T1000 (cell line): ENCODE measurements around the gene CDA.
A peak's percentile ranks its signal among the peaks of the same experiment; 100 is the strongest.
"Not testable (repeated sequence)": the region's sequence is repeated elsewhere in the genome, so short reads cannot be mapped to it uniquely, and the experiment has no call there.

Source experiments
- DNase-seq: peaks from one replicate; lab custom pipeline; 2025; ENCODE audit warnings: mixed read lengths; lab: John Stamatoyannopoulos, UW

The CDA gene

DNA sequence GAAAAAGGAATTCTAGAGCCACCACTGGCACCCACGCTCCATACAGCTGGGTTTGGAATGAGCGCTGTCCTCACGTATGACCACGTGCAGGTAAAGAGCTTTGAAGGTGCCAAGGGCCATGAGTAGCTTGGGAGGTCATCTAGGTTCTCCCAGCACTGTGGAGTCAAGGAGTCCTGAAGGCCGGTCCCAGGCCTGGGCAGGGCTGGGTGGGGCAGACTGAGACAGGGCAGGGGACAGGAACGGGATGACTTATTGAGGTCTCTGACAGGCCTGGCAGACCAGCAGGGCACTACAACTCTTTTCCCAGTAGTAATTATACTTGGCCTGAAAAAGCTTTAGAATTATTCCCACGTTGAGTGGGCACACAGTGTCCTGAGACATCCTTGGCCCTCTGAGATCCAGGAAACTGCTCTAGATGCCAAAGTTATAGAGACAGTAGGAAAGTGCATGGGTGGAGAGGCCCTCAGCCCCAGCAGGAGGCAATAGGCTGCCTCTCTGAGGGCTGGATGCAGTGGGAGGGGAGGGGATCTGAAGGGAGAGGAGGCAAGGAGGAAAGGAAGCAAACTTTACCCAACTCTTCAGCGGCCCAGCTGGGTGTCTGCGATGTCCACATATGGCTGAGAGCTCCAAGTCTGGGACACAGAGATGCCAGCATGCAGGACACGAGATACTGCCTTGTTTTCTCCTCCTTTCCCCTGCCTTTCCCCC lies 1.8 kb upstream of the CDA start:
- no peak for DNase-seq

DNA sequence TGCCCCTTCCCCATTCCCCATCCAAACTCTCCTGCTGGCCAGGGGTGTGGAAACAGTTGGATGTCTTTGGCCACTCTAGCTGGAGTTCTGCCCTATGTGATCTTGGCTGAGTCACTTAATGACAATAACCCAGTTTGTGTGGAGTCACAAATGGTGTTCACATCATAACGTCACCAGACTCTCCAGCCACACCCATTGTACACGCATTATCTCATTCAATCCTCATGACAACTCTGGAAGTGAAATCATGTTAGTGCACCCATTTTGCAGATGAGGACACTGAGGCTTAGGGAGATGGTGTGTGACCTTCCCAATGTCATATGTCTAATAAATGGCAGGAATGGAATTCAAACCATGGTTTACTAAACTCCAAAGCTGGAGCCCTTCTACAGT lies 1.2 kb upstream of the CDA start:
- DNase-seq = no peak

- DNase-seq = no peak
These were observed 708 bp downstream of the CDA start for GRCh38 chr1:20589331-20590278.

GRCh38 chr1:20590306-20590777 lies 1.4 kb downstream of the CDA start:
- DNase-seq = no peak

DNA sequence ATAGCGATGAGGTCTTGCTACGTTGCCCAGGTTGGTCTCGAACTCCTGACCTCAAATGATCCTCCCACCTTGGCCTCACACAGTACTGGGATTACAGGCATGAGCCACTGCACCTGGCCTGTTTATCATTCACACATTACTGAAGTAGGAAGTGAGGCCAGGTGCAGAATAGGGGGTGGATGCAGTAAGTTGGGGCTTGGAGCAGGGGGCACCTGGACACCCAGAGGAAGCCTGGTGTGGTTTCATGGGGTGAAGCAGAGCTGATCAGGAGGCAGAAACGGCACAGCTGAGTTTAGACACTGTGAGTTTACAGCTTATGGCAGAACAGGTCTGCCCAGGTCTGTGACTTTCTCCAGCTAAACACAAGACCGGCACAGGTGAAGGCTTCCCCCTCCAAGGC lies 4.9 kb downstream of the CDA start:
- DNase-seq = no peak

DNA sequence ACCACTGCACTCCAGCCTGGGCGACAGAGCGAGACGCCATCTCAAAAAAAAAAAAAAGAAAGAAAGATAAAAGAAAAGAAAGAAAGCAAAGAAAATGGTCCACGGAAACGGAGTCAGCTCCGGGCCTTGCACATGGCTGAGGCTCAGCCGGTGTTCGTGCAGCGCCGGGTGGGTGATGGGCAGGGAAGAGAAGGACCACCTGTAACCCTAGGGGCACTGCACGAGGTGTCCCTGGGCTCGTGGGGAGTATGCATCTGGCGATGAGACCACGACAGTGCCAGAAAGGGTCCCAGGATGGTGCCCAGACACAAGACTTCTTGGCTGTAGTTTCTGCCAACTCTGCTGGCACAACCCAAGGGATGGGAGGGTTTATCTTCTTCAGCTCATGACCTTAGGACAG lies 5.8 kb downstream of the CDA start:
- DNase-seq = no peak

DNA sequence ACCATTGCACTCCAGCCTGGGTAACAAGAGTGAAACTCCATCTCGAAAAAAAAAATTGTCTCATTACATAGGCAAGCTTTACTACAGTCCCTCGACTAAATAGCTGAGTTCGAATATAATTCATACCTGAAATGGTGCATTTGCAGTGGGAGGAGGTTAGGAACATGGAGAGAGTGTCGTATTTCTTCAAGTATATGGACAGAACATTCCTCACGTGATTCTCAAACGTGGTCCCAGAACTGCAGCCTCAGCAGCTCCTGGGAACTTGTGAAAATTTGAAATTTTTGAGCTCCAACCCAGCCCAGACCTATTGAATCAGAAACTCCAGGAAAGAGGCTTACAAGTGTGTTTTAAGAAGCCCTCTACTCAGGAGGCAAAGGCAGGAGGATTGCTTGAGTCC lies 7.2 kb downstream of the CDA start:
- DNase-seq = no peak

DNA sequence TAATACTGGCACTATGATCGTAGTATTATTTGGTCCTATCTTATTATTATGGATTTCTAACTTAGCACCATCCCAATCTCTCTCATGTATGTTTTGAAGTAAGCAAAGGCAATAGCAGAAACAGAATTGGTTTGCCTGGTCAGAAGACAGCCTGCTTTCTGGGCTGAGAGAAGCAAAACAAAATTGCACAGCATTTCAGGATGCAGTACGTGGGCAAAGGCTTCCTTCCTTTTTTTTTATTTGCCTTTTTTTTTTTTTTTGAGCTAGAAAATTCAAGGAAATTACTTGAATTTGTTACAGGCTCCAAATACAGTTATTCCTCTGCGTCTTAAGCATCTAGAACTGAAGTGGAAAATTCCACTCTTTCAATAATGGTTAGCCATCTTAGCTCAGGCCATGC lies 8.8 kb downstream of the CDA start:
- no peak for DNase-seq

GRCh38 chr1:20600156-20600555 lies 11.3 kb downstream of the CDA start:
- DNase-seq = no peak

DNA sequence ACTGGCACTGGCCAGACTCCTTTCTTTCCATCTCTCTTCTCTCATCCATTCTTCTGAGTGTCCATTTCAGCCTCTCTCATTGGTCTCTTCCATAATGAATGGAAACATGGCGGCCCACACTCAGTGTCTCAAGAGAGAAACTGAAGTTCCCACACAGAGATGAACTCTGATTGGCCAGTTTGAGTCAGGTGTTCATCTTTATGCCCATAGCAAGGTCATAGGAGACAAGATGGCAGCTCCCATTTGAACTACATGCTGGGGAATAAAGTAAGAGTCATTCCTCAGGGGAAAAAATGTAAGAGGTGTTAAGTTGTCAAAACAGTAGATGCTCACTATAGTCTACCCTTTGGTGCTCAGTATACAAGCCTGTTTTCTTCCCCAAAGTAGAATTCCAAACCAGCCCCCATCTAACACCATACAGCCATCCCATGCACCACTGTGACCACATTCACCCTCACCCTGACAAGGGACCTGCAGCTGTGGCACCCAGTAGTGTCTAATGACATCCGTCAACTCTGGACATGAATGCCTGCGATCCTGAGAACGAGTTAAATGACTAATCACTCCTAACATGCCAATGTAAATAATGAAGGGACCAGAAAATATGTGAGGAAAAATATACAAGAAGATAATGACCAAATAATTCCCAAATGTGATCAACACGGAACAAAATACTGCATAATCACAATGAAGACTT lies 12.4 kb downstream of the CDA start:
- no peak for DNase-seq

DNA sequence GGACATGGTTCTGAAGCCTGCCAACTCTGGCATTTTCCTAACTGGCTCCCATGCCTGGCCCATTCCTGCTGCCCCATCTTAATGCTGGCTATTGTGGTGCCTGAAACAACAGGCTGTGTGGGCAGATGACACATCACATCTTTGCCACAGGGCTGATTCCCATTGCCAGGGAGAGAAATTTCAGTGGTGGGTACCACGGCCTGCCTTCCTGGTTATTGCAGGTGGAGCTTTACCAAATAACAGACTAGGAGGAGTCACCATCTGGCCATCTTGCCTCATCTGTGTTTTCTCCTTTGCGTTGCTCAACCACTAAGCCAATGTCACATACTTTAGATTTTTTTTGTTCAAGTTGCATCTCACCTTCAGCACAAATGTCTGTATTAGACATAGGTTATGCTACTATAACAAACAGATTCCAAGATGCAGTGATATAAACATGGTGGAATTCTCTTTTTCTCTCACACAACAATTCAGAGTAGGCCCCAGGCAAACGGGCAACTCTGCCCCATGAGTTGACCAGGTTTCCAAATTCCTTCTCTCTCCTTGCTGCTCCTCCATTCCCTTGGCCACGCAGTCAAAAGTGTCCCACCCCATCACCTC lies 14.1 kb downstream of the CDA start:
- no peak for DNase-seq

GRCh38 chr1:20603504-20604464 lies 14.9 kb downstream of the CDA start:
- peak; percentile 74 for DNase-seq

- DNase-seq = no peak
These were observed 15.8 kb downstream of the CDA start for GRCh38 chr1:20604678-20605077.

DNA sequence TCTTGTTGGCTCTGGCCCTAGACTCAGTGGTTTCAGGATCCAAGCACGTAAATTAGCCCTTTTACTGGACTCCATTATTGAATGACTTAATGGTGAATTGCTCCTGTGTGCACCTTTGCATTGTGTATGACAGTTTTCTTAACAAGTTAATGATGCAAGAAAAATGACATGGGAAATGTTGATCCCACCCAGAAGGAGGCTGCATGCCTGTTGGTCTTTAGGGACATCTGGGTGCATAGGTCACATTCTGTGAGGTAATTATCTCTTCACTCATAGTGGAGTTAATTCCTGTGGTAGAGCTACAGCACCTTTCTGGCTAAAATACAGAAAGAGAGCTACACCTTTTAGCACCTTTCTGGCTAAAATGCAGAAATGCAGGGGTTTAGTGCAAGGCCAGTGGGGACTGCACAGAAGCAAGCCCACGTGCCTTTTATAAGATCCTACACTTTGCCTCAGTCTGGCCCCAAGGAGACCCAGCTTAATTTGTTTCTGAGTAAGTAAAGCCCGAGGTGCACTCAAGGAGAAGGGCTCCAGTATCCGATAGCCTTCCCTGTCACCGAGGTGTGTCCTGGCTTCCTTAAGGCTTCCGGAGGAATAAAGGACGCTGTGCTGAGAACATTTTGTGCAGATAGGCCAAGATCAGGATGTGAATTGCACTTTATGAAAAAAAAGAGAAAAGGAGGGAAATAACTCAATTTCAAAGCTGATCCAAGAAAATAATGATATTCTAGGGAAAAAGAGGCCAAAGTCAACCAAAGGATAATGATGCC lies 18.1 kb downstream of the CDA start:
- not testable (repeated sequence) for DNase-seq

- no peak for DNase-seq
These were observed 20.6 kb downstream of the CDA start for GRCh38 chr1:20609541-20609940.

DNA sequence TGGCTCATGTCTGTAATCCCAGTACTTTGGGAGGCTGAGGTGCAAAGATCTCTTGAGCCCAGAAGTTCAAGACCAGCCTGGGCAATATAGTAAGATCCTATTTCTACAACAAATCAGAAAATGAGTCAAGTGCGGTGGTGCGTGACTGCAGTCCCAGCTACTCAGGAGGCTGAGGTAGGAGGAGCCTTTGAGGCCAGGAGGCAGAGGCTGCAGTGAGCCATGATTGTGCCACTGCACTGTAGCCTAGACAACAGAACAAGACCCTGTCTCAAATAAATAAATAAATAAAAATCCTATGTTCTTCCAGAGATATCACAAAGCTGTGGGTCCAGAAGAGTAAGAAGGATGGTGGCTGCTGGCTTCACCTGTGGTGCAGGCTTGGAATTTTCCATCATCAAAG lies 22.1 kb downstream of the CDA start:
- DNase-seq = no peak

DNA sequence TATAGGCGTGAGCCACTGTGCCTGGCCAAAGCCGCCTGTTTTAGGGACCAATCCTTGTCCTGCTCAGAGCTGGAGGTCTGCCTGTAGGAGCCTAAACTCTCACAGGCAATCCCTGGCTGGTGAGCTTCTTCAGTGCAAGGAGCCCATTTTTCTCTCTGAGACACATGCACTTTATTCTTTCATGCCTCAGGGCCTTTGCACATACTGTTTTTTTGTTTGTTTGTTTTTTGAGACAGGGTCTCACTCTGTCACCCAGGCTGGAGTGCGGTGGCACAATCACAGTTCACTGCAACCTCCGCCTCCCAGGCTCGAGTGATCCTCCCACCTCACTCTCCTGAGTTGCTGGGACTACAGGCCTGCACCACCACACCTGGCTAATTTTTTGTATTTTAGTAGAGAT lies 22.8 kb downstream of the CDA start:
- no peak for DNase-seq

GRCh38 chr1:20612221-20612746 lies 23.4 kb downstream of the CDA start:
- peak; percentile 49 for DNase-seq

GRCh38 chr1:20614131-20614579 lies 25.3 kb downstream of the CDA start:
- no peak for DNase-seq
